ENCODE data around the gene UBE2Q1. TPM values are rescaled to one million over a fixed set of nuclear protein-coding genes. Genes with fewer than 3 reads are reported as not detected.

UBE2Q1 gene
- polyA plus RNA-seq, 2 of the 4 experiments (the other 2 are of a cell fraction): 17.6 to 49.7 TPM

GRCh38 chr1:154558720-154559465, 431 bp upstream of the UBE2Q1 start (continued):
- no peak for TF ChIP-seq KDM5A (IDR thresholded peaks at IDR 0.05)

GRCh38 chr1:154557248-154557938, 1.1 kb downstream of the UBE2Q1 start:
- Histone ChIP-seq H3K27ac (peak overlapping the region; percentile 93 to 96), H3K4me1 (peaks cover 16% of the 10 kb centered on the region), H3K9me3 (no peaks in the 10 kb centered on the region), H3K4me3 (peak overlapping the region; percentile 85), H3K4me2 (peak overlapping the region; percentile 96)
- ChIA-PET POLR2A (no interaction called here), CTCF (interaction anchor here (1.1 to 3.7 kb wide), 3 partner anchors 10 to 28 kb away, joined by 3 to 24 read pairs (median 10); no protein-coding TSS in a partner anchor)
- TF ChIP-seq PHF8 (IDR thresholded peaks at IDR 0.05; ENCODE audit: borderline replicate concordance, low read depth) (no peak), CBX2 (IDR thresholded peaks at IDR 0.05; ENCODE audit: borderline replicate concordance, low read depth) (no peak), SREBF2 (IDR thresholded peaks at IDR 0.05) (no peak), EP300 (IDR thresholded peaks at IDR 0.05) (no peak), CEBPB (IDR thresholded peaks at IDR 0.05) (no peak), HES2 (IDR thresholded peaks at IDR 0.05) (no peak), CHD2 (IDR thresholded peaks at IDR 0.05; ENCODE audit: low read length, partially characterized antibody) (no peak), EHF (CRISPR knock-in tag; IDR thresholded peaks at IDR 0.05) (no peak)
- no peak for FAIRE-seq
- 17% methylated on average over 7 of the region's 7 CpGs for WGBS (ENCODE audit: missing lambda C conversion rate)
- DNase-seq (ENCODE audit: low read depth in 1 of 2, low spot score in 1 of 2): no peak
- ATAC-seq: no peak

- H3K4me1 ChIP-seq: peaks cover 16% of the 10 kb centered on the region
- H3K27ac ChIP-seq: peak overlapping the region in 1 of 2 experiments; percentile 96; a peak in 2 of 6 replicates
- no peak for FAIRE-seq
- POLR2A ChIA-PET: no interaction called here
- TF ChIP-seq NPAS2 (CRISPR knock-in tag; IDR thresholded peaks at IDR 0.05; ENCODE audit: borderline replicate concordance) (no peak), FOSL2 (IDR thresholded peaks at IDR 0.05) (no peak), FOSL2 (CRISPR knock-in tag; IDR thresholded peaks at IDR 0.05) (no peak), HMGXB4 (CRISPR knock-in tag; IDR thresholded peaks at IDR 0.05; ENCODE audit: borderline replicate concordance) (no peak), KDM5A (IDR thresholded peaks at IDR 0.05) (no peak), EHF (CRISPR knock-in tag; IDR thresholded peaks at IDR 0.05) (no peak), HEYL (CRISPR knock-in tag; IDR thresholded peaks at IDR 0.05) (no peak), ZNF302 (CRISPR knock-in tag; IDR thresholded peaks at IDR 0.05) (no peak), ESRRA (IDR thresholded peaks at IDR 0.05; ENCODE audit: borderline replicate concordance, low read length) (no peak), TP53 (CRISPR knock-in tag; IDR thresholded peaks at IDR 0.05) (no peak), POLR2AphosphoS2 (conservative IDR thresholded peaks at IDR 0.05; ENCODE audit: low read length) (no peak), RCOR1 (IDR thresholded peaks at IDR 0.05; ENCODE audit: low read depth, low read length) (no peak), CEBPB (IDR thresholded peaks at IDR 0.05) (no peak), BHLHE40 (IDR thresholded peaks at IDR 0.05; ENCODE audit: low read depth, low read length) (no peak), ZSCAN20 (CRISPR knock-in tag; IDR thresholded peaks at IDR 0.05) (no peak), FOSB (CRISPR knock-in tag; IDR thresholded peaks at IDR 0.05) (no peak), ATOH8 (CRISPR knock-in tag; IDR thresholded peaks at IDR 0.05; ENCODE audit: low read depth) (no peak), RFX5 (IDR thresholded peaks at IDR 0.05) (no peak), KDM1A (IDR thresholded peaks at IDR 0.05; ENCODE audit: low read depth) (no peak), POLR2A (IDR thresholded peaks at IDR 0.05; ENCODE audit: low read length) (no peak)
- H3K9me3 ChIP-seq: no peaks in the 10 kb centered on the region
- DNase-seq (ENCODE audit: low read depth in 1 of 2, low spot score in 1 of 2): no peak
- WGBS (ENCODE audit: missing lambda C conversion rate): 66% methylated on average over 4 of the region's 4 CpGs
- peak overlapping the region; percentile 96 for H3K4me2 ChIP-seq
- ATAC-seq: no peak
- peak overlapping the region; percentile 85; the same call in 2 of the 3 replicates for H3K4me3 ChIP-seq
- CTCF ChIA-PET: interaction anchor here (0.6 to 3.7 kb wide), 6 partner anchors 11 to 222 kb away, joined by 3 to 24 read pairs (median 3); no protein-coding TSS in a partner anchor
Measured at GRCh38 chr1:154556422-154556821, 2.0 kb downstream of the UBE2Q1 start.
